ENCODE measurements around the gene KRT17.

Gene KRT17

DNA sequence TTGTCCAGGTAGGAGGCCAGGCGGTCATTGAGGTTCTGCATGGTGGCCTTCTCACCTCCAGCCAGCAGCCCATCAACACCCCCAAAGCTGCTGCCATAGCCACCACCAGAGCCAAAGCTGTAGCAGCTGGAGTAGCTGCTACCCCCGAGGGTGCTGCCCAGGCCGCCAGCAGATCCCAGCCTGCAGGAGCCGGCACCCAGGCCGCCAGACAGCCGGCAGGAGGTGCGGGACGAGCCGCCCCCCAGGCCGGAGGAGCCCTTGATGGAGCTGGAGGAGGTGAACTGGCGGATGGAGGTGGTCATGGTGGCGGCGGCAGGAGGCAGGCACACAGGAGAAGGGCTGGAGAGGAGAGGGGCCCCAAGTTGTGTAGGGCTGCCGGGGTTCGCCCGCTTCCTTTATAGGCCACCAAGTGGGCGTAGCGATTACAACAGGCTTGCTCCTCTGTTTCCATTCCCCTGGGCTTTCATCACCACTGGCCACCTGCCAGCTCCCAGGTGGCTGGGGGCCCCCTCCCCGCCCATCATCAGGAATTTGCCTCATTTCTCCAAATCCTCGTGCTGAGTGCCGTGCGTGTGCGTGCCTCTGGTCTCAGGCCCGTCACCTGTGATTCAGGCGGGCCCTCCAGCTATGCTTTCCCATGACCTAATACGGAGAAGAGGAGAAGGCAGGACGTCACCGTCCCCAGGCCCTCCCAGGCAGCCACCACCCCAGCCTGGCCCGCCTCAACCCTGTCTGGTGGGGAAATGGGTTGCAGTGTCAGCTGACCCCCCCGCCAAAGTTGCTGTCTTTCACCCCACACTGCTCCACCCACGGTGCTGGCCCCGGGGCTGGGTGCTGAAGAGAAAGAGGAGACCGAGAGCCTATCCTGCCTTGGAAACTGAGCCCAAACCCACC is at the start of gene KRT17:
Gene KRT17, minus strand, starts transcription at position 368 of the 894 bp plus-strand sequence. Its CDS starts 66 bp downstream, at position 302.
- no peak for DNase-seq

DNA sequence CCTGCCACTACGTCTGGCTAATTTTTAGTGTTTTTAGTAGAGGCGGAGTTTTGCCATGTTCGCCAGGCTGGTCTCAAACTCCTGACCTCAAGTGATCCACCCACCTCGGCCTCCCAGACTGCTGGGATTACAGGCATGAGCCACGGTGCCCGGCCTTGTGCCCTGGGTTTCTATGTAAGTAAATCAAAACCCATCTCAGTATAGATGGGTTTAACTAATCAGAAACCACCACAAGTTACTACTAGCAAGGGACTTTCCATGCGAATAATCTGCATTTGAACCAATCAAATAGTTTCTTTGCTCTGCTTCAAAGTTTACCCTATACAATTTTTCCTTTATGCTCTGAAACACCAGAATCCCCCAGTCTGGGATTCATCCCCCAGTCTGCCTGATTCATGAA is 47.8 kb upstream of the KRT17 start:
- DNase-seq, result no peak

- DNase-seq, result peak; percentile 56 to 67
Measured at GRCh38 chr17:41667280-41668041, 43.1 kb upstream of the KRT17 start.

DNA sequence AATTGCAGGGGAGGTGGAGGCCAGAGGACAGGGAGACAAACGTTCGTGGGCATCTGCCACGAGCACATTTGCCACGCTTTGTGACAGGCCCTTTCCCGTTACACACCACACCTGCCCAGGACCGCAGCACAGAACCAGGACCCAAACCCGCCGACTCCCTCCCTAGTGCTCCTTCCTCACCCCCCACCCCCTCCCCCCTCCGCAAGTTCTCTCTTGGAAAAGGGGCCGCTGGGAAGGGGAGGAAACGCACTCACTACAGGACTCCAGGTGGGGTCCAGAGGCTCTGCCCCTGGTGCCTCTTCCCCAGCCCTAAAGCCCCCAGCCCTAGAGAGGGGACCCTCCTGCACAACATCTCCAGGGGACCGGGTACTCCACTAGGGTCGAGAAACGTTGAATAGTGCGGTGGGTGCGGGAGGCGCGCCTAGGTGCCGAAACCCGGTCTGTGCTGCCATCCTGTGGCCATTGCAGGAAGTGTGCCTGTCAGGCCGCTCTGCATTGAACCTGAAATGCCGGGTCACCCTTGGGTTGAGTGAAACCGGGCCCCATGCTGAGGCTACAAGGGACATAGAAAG is 42.4 kb upstream of the KRT17 start:
- DNase-seq, result peak; percentile 79 to 80

DNA sequence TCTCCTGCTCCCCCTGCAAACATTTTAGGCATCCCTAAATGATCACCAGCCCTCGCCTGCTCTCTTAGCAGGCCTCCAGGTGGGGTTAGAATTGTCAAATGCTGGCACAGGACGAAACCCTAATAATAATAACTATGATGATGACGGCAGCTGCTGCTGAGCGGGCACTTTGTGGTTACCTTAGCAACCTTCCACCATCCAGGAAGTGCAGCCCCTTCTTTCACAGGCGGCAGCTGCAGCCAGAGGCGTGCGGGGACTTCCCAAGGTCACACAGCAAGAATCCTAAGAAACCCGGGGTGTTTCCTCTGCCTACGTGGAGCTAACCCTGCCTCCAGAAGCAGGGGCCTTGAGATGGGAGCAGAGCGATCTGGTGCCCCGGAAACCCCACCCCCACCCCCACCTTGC is 41.9 kb upstream of the KRT17 start:
- peak in 1 of 2 experiments; percentile 45 for DNase-seq

- DNase-seq, result peak; percentile 86 to 91
Measured at GRCh38 chr17:41665566-41666236, 41.3 kb upstream of the KRT17 start.

GRCh38 chr17:41664587-41665565 is 40.5 kb upstream of the KRT17 start:
- DNase-seq, result no peak

- DNase-seq, result no peak
Measured at GRCh38 chr17:41664172-41664457, 39.7 kb upstream of the KRT17 start.

- no peak for DNase-seq
Measured at GRCh38 chr17:41663451-41664171, 39.2 kb upstream of the KRT17 start.

DNA sequence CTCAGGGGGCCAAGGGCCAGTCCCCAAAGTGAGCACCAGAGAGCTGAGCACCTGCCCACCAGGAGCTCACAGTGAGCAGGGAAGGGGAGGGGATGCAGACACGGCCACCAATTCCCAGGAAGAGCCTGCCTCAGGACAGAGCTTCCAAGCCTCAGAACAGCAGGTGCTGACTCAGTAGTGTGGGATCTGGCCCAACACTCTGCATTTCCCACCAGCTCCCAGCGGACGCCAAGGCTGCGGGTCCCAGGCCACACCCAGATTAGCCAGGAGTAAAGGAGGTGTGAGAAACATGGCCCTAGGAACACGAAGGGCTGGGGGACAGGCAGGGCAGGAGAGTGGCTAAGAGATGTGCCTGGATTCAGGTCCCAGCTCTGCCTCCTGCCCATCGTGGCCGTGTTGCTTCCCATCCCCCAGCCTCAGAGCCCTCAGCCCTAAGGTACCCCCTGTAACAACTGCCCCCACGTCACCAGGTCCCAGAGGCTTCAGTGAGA is 35.9 kb upstream of the KRT17 start:
- no peak for DNase-seq

DNA sequence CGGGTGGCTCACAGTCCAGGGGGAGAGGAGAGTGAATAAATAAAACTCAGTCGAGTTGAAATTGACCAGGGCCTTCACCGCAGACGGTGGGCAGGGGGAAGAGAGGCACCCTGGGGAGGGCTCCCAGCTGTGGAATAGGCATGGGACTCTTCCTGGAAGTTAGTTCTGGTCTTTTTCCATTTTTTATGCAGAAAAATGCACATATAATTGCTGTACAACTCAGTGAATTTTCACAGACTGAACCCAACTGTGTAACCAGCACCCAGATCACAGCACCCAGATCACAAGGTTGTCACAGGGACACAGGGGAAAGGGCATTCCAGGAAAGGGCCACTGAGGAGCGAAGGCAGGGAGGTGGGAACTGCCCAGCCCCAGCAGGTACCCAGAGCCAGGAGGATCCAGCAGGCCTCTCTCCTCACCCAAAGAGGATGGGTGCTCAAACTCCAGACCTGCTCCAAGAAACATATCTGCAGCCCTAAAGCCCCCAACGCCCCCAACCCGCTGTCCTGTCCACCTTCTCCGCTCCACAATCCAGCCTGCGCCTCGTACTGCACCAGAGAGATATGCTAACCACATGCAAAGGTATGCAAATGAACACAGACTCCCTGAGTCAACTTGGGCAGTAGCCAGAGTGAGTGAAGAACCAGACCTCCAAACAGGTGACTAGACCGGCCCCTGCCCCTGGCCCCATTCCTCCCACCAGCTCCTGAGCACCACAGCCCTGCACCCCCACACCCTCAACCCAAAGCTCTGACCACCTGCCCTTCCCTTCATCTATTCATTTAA is 35.2 kb upstream of the KRT17 start:
- DNase-seq, result no peak

DNA sequence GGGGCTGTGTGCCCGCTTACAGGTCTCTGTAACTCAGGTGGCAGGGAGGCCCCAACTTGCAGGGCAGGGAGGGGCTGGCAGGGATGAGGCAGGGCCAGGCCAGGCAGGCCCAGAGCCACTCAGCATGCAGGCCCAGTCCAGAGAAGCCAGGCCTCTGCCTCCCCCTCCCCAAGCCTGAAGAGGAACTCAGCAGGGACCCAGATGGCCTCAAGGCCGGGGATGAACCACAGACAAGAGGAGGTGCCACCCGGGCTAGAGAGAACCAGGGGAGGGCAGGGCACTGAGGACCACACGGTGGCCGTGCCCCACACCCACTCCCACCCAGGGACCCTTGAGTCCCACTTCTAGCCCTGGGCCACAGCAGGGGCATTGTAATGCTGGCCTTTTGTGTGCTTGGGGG is 34.5 kb upstream of the KRT17 start:
- no peak for DNase-seq

DNA sequence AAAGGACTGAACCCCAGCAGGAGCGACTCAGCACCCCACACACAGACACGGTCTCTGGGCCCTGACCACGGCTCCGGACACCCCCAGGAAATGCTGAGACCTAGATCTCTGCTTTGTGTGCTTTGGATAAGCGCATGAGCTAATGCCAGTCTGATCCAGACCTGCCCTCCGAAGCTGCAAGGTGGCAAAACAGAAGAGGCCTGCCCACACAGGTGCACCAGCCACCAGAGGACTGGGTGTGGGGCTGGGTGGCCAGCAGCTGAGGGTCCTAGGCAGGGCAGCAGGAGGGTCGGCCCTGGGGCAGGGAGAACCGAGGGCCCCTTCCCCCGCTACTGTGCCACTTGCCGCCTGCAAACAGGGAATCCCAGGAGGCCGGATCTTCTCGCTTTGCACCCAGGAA is 33.6 kb upstream of the KRT17 start:
- no peak for DNase-seq

DNA sequence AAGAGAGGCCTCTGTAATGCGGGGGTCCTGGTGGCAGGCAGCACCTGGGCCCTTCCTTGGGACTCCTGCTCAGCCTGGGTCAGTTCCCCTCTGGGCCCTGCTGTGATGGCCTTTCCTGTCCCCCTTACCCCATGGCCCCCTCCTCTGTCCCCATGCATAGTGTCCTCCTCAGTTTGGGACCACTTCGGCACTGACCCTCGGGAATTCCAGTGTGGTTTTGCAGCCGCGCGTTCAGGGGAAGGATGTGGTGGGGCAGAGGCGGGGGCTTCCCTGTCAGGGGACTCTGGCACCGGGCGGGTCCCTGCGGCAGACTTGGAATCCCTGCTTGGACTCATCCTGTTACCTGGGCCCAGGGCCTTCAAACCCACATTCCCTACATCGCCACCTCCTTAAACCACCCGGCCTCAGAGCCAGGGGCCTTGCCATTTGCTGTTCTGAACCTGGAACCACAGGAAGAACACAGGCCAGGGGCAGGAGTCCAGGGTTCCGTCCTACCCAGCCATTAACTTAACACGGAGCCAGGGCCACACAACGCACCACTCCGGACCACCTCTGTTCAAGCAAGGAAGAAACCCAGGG is 32.9 kb upstream of the KRT17 start:
- no peak for DNase-seq

- DNase-seq, result no peak
Measured at GRCh38 chr17:41656249-41657023, 32.1 kb upstream of the KRT17 start.

DNA sequence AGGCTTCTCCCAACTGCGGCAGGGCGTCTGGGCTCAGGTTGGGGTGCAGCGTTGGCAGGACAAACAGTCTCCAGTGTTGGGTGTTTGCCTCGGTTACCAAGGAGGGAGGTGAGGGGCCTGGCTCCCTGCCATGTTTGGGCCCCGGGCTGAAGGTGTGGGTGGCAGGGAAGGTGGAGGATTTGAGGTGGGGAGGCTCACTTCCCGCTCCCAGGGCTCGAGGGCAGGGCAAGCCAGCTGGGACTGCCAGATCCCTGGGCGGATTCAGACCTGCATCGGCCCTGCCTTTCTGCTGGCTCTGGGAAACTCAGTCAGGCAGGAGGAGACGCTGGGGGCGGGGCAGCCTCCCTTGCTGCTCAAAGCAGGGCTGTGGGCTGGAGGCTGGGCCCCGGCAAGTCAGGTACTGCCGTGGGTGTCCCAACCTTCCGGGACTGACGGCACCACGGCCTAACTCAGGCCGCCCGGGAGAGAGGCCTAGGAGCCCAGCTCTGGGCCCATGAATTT is 31.3 kb upstream of the KRT17 start:
- DNase-seq, result no peak

DNA sequence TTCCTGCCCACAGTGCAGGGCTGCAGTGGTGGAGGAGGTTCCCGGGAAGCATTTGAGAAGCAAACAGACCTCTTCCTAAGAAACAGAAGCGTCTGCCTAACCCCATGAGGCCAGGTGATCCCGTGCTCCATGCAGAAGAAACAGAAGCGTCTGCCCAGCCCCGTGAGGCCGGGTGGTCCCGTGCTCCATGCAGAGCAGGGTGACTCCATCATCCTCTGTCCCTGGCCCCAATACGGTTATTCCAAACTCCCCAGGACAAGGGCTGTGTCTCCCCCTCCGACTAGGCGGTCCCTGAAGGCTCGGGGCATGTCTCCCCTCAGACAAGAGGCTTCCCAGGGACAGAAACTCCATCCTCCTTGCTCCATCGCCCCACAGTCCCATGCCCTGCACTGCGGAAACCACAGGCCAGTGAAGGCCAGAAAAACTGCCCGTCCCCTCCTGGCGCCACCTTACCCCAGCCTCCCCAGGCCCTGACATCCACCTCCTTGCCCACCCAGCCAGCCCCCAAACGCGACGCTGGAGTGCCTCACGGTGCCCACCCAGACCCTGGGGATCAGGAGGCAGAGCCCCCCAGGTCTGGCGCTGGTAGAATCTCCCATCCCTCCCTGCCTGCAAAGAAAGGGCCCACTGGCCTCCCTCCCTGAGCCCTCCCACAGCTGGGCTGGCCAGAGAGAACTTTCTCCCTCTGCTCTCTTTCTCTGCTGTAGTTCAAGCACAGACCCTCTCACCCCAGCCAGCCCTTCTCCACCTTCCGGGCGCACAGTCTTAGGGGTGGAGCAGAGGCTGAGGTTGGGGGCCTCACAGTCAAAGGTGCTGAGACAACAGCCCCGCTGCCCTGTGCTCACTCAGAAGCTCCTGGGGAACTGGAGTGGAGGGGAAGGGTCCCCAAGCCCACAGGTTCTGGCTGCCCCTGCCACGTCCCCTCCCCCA is 30.6 kb upstream of the KRT17 start:
- no peak for DNase-seq
